HG02981 (cell line): ENCODE results near the gene TP73.

Experiments used
- ATAC-seq: cut with Tn5 transposase; IDR thresholded peaks from one replicate; pipeline ENCODE4 v1.9.1; 2021; ENCODE audit warnings: mild to moderate bottlenecking, moderate library complexity; ENCODE audit not compliant: unreplicated experiment

TP73 gene

GRCh38 chr1:3776231-3776961, 124.1 kb downstream of the TP73 start:
- no peak for ATAC-seq

- no peak for ATAC-seq
These were observed 124.8 kb downstream of the TP73 start for GRCh38 chr1:3777078-3777547.

GRCh38 chr1:3777647-3778589, 125.6 kb downstream of the TP73 start:
- no peak for ATAC-seq

GRCh38 chr1:3778590-3779264, 126.4 kb downstream of the TP73 start:
- no peak for ATAC-seq

GRCh38 chr1:3779265-3779911, 127.1 kb downstream of the TP73 start:
- no peak for ATAC-seq

- ATAC-seq: no peak
These were observed 127.6 kb downstream of the TP73 start for GRCh38 chr1:3779912-3780416.

- ATAC-seq: no peak
These were observed 128.6 kb downstream of the TP73 start for GRCh38 chr1:3780901-3781300.

- no peak for ATAC-seq
These were observed 131.5 kb downstream of the TP73 start for GRCh38 chr1:3783651-3784474.

- ATAC-seq: no peak
These were observed 132.7 kb downstream of the TP73 start for GRCh38 chr1:3785045-3785444.

- ATAC-seq: no peak
These were observed 133.3 kb downstream of the TP73 start for GRCh38 chr1:3785456-3786157.
